Vagina (tissue), 2 donors: ENCODE results near the gene TUBE1. TPM values are rescaled to one million over a fixed set of nuclear protein-coding genes. Genes with fewer than 3 reads are reported as not detected.
"Not testable (repeated sequence)": the region's sequence is repeated elsewhere in the genome, so short reads cannot be mapped to it uniquely, and the experiment has no call there.

Experiments used
- DNase-seq, 2 donors: peaks; one replicate each; pipeline ENCODE4 v3.0.0-alpha.2; 2017; ENCODE audit errors: extremely low spot score in 2 of 2
- H3K27ac ChIP-seq: fragments of 200-600 bp; sonication (generic); one replicate; pipeline ENCODE4 v1.5.1; 2019
- H3K27me3 ChIP-seq: fragments of 200-600 bp; sonication (generic); one replicate; pipeline ENCODE4 v1.5.1; 2019
- H3K36me3 ChIP-seq, 2 donors: fragments of 200-600 bp; sonication (generic); one replicate each; pipeline ENCODE4 v1.5.1; 2017 to 2019
- H3K4me1 ChIP-seq: fragments of 200-600 bp; sonication (generic); one replicate; pipeline ENCODE4 v1.5.1; 2019
- H3K4me3 ChIP-seq, 2 donors: fragments of 200-600 bp; sonication (generic); 1 replicate in 1 of 2; 2 replicates in 1 of 2; pipeline ENCODE4 v1.5.1; 2016 to 2019
- H3K9me3 ChIP-seq: fragments of 200-600 bp; sonication (generic); one replicate; pipeline ENCODE4 v1.5.1; 2019
- POLR2A ChIP-seq, 2 donors: fragments of 450-650 bp; IDR thresholded peaks; one replicate each; pipeline ENCODE4 v1.6.1; 2017; ENCODE audit warnings: antibody characterized with exemption in 2 of 2, mild to moderate bottlenecking in 2 of 2, moderate library complexity in 2 of 2
- POLR2AphosphoS5 ChIP-seq, 2 donors: sonication (generic); formaldehyde crosslinking; IDR thresholded peaks; one replicate each; pipeline ENCODE4 v1.9.0; 2017; ENCODE audit warnings: antibody characterized with exemption in 2 of 2, mild to moderate bottlenecking in 2 of 2, low read depth in 1 of 2; ENCODE audit not compliant: insufficient read depth in 1 of 2
- intact Hi-C: fragments of 100-400 bp; cut with DNase I; formaldehyde crosslinking; loops from one replicate; pipeline ENCODE4 v1.15.1; 2023
- total RNA-seq: library from RNA; depleted of rRNA; stranded (reverse); fragments of >200 nt; gene quantifications from one replicate; pipeline ENCODE4 v1.2.3, GENCODE V29; 2016
- TF ChIP-seq, protein P1 (sequence below), 3 experiments: fragments of 450-650 bp in 2 of 3; fragments of 200-600 bp in 1 of 3; sonication (generic) in 1 of 3; IDR thresholded peaks; one replicate each; pipeline ENCODE4 v1.5.1; 2017 to 2019; ENCODE audit warnings: antibody characterized with exemption in 3 of 3, mild to moderate bottlenecking in 2 of 3, moderate library complexity in 2 of 3

TUBE1 gene
- total RNA-seq, 1 donor from 2014 or later = 38.8 TPM

DNA sequence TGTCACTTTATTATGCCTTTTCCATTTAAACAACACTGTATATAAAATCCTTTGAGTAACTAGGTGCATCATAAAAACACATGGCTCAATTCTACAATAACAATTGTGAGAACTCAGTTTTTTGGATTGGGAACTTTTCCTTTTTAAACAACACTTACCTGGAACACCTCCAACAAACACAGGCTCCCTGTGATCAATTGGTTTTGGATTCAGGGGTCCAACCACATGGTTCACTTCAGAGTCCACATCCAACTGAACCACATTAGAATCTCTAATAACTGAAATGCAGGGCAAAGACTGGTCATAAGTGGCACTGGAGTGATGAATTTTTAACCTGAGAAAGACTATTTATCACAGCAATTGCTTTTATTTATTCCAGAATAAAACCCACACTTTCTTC is 26.6 kb upstream of the TUBE1 start:
- intact Hi-C loops = no loop called here
- peaks cover 0 to 37% of the 10 kb centered on the region in 2 donors for H3K36me3 ChIP-seq
- no peak overlapping the region for H3K27ac ChIP-seq

DNA sequence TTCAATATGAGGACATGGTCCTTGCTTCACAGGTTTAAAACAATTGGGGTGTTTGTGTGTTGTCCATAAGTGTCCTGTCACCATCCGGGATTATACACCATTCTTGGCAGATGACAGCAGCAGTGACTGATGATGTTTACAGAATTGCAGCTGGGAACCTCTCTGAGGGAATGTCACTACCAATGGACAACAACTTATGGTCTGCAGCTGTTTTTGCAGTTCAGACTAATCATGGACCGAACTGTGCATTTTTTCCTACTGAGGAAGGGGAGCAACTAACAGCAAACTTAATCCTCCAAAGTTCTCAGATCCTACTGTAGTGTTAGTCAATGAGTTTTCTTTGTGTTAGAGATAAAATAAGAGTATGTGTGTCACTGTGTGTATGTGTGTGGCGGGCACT is 26.1 kb upstream of the TUBE1 start:
- TF ChIP-seq POLR2A (IDR thresholded peaks at IDR 0.05) (no peak), POLR2AphosphoS5 (IDR thresholded peaks at IDR 0.05; ENCODE audit: insufficient read depth in 1 of 2, low read depth in 1 of 2) (no peak)
- TF ChIP-seq, protein P1, sequence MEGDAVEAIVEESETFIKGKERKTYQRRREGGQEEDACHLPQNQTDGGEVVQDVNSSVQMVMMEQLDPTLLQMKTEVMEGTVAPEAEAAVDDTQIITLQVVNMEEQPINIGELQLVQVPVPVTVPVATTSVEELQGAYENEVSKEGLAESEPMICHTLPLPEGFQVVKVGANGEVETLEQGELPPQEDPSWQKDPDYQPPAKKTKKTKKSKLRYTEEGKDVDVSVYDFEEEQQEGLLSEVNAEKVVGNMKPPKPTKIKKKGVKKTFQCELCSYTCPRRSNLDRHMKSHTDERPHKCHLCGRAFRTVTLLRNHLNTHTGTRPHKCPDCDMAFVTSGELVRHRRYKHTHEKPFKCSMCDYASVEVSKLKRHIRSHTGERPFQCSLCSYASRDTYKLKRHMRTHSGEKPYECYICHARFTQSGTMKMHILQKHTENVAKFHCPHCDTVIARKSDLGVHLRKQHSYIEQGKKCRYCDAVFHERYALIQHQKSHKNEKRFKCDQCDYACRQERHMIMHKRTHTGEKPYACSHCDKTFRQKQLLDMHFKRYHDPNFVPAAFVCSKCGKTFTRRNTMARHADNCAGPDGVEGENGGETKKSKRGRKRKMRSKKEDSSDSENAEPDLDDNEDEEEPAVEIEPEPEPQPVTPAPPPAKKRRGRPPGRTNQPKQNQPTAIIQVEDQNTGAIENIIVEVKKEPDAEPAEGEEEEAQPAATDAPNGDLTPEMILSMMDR (IDR thresholded peaks at IDR 0.05) = no peak
- Histone ChIP-seq H3K9me3 (no peaks in the 10 kb centered on the region), H3K27ac (no peak overlapping the region), H3K4me1 (no peaks in the 10 kb centered on the region), H3K27me3 (no peaks in the 10 kb centered on the region), H3K36me3 (peaks cover 0 to 34% of the 10 kb centered on the region in 2 donors), H3K4me3 (no peak overlapping the region)
- no peak for DNase-seq
- intact Hi-C loops = no loop called here

More for the DNA sequence above, 26.6 kb upstream of the TUBE1 start:
- no peak for DNase-seq
- no peaks in the 10 kb centered on the region for H3K9me3 ChIP-seq
- no peaks in the 10 kb centered on the region for H3K4me1 ChIP-seq
- no peak overlapping the region for H3K4me3 ChIP-seq
- no peak for TF ChIP-seq POLR2A (IDR thresholded peaks at IDR 0.05)
- TF ChIP-seq, protein P1 (IDR thresholded peaks at IDR 0.05) = no peak
- no peak for TF ChIP-seq POLR2AphosphoS5 (IDR thresholded peaks at IDR 0.05; ENCODE audit: insufficient read depth in 1 of 2, low read depth in 1 of 2)
- H3K27me3 ChIP-seq = no peaks in the 10 kb centered on the region

DNA sequence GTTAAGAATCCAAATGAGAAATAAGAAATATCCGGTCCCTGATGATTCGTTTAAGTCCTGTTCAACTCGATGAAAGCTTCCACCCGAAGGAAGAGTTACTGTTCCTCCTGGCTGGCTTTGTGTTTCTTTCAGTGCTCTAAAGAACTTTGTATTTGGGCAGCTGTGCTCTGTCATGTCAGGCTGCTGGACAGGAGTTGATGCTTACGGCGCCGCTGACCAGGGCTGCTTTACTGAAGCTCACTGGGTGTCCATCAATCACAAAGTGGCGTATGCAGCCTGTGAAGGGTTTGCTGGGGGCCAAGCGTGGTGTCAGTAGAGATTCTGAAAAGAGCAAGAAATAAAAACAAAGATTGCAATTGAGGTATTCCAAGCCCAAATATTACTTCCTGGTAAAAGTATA is 22.0 kb upstream of the TUBE1 start:
- Histone ChIP-seq H3K27me3 (no peaks in the 10 kb centered on the region), H3K4me1 (no peaks in the 10 kb centered on the region), H3K4me3 (no peak overlapping the region), H3K36me3 (peaks cover 0 to 11% of the 10 kb centered on the region in 2 donors), H3K27ac (no peak overlapping the region), H3K9me3 (no peaks in the 10 kb centered on the region)
- no peak for DNase-seq
- TF ChIP-seq POLR2A (IDR thresholded peaks at IDR 0.05) (no peak), POLR2AphosphoS5 (IDR thresholded peaks at IDR 0.05; ENCODE audit: insufficient read depth in 1 of 2, low read depth in 1 of 2) (no peak)
- TF ChIP-seq, protein P1 (IDR thresholded peaks at IDR 0.05) = no peak
- intact Hi-C loops = no loop called here

DNA sequence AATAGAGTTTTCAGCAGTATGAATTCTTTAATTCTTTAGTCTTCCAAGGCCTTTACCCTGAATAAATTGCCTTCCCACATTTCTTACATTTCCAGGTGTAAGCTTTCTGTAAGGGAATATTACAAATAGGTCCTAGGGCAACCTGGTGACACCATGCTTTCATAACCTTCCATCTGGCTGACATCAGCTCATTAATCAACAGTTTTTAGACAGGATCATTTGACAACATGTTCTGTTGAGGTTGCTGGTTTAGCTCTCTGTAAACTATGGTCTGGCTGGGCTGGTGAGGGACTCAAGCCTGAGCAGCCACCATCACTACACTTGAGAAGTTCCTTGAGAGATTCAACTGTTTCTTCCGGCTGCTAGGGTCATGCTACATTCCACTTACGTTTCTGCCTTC is 19.3 kb upstream of the TUBE1 start:
- Histone ChIP-seq H3K4me3 (no peak overlapping the region), H3K9me3 (no peaks in the 10 kb centered on the region), H3K27ac (no peak overlapping the region), H3K4me1 (no peaks in the 10 kb centered on the region), H3K36me3 (peaks cover 0 to 6% of the 10 kb centered on the region in 2 donors), H3K27me3 (no peaks in the 10 kb centered on the region)
- intact Hi-C loops = no loop called here
- DNase-seq = no peak
- TF ChIP-seq, protein P1 (IDR thresholded peaks at IDR 0.05) = no peak
- TF ChIP-seq POLR2AphosphoS5 (IDR thresholded peaks at IDR 0.05; ENCODE audit: insufficient read depth in 1 of 2, low read depth in 1 of 2) = no peak
- no peak for TF ChIP-seq POLR2A (IDR thresholded peaks at IDR 0.05)

DNA sequence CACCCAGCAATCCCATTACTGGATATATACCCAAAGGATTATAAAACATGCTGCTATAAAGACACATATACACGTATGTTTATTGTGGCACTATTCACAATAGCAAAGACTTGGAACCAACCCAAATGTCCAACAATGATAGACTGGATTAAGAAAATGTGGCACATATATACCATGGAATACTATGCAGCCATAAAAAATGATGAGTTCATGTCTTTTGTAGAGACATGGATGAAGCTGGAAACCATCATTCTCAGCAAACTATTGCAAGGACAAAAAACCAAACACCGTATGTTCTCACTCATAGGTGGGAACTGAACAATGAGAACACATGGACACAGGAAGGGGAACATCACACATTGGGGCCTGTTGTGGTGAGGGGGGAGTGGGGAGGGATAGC is 18.7 kb upstream of the TUBE1 start:
- H3K4me1 ChIP-seq, H3K36me3 ChIP-seq, H3K9me3 ChIP-seq, DNase-seq, intact Hi-C loops, H3K4me3 ChIP-seq, H3K27me3 ChIP-seq, H3K27ac ChIP-seq: not testable (repeated sequence)

DNA sequence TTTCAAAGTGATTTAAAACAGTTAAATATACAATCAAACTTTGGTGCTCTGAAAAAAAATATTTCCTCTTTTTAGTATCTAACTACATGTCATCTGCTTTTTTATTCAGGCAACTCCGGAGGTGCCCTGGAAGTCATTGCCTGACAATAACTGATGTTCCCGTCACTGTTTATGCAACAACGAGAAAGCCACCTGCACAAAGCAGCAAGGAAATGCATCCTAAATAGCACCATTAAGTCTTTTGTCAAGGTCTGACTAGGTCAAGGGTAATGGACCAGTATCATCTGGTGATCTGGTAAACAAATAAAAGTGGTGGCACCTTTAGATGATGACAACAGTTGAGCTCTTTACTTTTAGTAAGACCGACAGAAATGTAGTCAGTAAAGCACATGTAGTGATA is 13.3 kb upstream of the TUBE1 start:
- no peaks in the 10 kb centered on the region for H3K27me3 ChIP-seq

More for the DNA sequence above, 13.3 kb upstream of the TUBE1 start:
- Histone ChIP-seq H3K4me3 (no peak overlapping the region), H3K9me3 (no peaks in the 10 kb centered on the region), H3K27ac (no peak overlapping the region), H3K4me1 (no peaks in the 10 kb centered on the region), H3K36me3 (peaks cover 0 to 9% of the 10 kb centered on the region in 2 donors)
- intact Hi-C loops = no loop called here
- TF ChIP-seq POLR2AphosphoS5 (IDR thresholded peaks at IDR 0.05; ENCODE audit: insufficient read depth in 1 of 2, low read depth in 1 of 2) (no peak), POLR2A (IDR thresholded peaks at IDR 0.05) (no peak)
- TF ChIP-seq, protein P1 (IDR thresholded peaks at IDR 0.05) = no peak
- DNase-seq = no peak
